GM13976 (cell line): ENCODE results near the gene ASCC3.

Experiments used
- DNase-seq: peaks from one replicate; pipeline ENCODE4 v3.0.0; 2012; ENCODE audit warnings: low spot score
- CTCF ChIP-seq: IDR thresholded peaks from 2 replicates; pipeline ENCODE4 v1.5.1; 2012; ENCODE audit warnings: borderline replicate concordance, mild to moderate bottlenecking; ENCODE audit not compliant: insufficient read depth; ENCODE audit errors: extremely low read depth, missing control alignments, control extremely low read depth
- in situ Hi-C: fragments of 300-500 bp; cut with MboI; formaldehyde crosslinking; loops from one replicate; pipeline ENCODE4 v1.12.0; 2022; ENCODE audit warnings: low sequenced_read_pairs, mixed read lengths, inconsistent platforms; ENCODE audit not compliant: unreplicated experiment

The ASCC3 gene

GRCh38 chr6:100517106-100517505, 364.0 kb downstream of the ASCC3 start:
- DNase-seq: no peak
- no peak for TF ChIP-seq CTCF
- in situ Hi-C loops: no loop called here

DNA sequence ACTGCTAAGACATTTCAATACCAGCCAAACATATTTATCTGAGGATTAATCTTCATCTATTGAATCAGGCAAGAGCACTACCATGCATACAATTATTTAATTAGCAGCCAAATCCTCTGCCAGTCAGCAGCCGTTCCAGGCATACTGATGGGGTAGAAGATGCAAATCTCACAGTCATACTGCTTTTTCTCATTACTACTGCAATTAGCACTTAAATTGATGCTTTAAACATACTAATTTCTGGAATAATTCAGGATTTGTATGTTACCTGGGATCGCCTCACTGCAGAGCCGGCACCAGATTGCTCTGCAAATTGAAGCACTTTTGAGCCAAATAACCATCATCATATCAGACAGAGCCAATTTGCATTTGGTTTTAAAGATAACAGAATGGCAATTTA, 366.5 kb downstream of the ASCC3 start:
- in situ Hi-C loops: no loop called here
- no peak for TF ChIP-seq CTCF
- DNase-seq: no peak

- in situ Hi-C loops: no loop called here
- TF ChIP-seq CTCF: no peak
- DNase-seq: no peak
Observed at GRCh38 chr6:100512203-100512862, 368.8 kb downstream of the ASCC3 start.

- in situ Hi-C loops: no loop called here
- TF ChIP-seq CTCF: no peak
- no peak for DNase-seq
Observed at GRCh38 chr6:100509101-100509500, 372.0 kb downstream of the ASCC3 start.

DNA sequence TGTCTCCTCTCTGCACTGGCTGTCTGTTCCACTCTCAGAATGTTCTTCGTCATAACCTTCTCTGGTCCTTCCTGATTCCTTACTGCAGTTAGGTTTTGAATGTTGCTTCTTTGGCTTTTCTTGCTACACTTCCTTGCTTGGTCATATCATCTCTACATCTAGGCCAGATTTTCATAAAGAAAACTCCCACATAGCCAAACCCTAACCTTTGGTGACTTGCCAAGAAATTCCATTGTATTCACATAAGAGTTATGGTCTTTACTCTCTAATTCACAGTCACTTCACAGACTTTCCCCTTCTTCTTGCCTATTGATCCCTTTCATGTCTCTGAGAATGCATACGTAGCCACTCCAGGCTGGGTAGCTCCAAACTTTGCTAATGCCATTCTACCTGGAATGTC, 374.5 kb downstream of the ASCC3 start:
- no peak for TF ChIP-seq CTCF
- in situ Hi-C loops: no loop called here
- no peak for DNase-seq

GRCh38 chr6:100504786-100505737, 376.1 kb downstream of the ASCC3 start:
- TF ChIP-seq CTCF: no peak
- no peak for DNase-seq
- in situ Hi-C loops: no loop called here
